Sigmoid colon (tissue), 7 donors: ENCODE results near the gene HOXC9. TPM values are rescaled to one million over a fixed set of nuclear protein-coding genes. Genes with fewer than 3 reads are reported as not detected.

ENCODE experiments used
- DNase-seq: peaks from one replicate; pipeline ENCODE4 v3.0.0-alpha.2; 2019
- H3K27ac ChIP-seq, 4 donors: fragments of 200-600 bp; sonication (generic); one replicate each; pipeline ENCODE4 v1.5.1; 2016 to 2019; ENCODE audit warnings: mild to moderate bottlenecking in 1 of 4
- H3K27me3 ChIP-seq, 3 donors: fragments of 200-600 bp; sonication (generic); one replicate each; pipeline ENCODE4 v1.5.1; 2019; ENCODE audit warnings: mild to moderate bottlenecking in 1 of 3
- H3K36me3 ChIP-seq, 4 donors: fragments of 200-600 bp; sonication (generic); one replicate each; pipeline ENCODE4 v1.5.1; 2016 to 2019
- H3K4me1 ChIP-seq, 4 donors: fragments of 200-600 bp; sonication (generic); one replicate each; pipeline ENCODE4 v1.5.1; 2017 to 2019
- H3K4me3 ChIP-seq, 4 donors: fragments of 200-600 bp; sonication (generic); one replicate each; pipeline ENCODE4 v1.5.1; 2017 to 2019; ENCODE audit warnings: mild to moderate bottlenecking in 2 of 4, moderate library complexity in 1 of 4
- H3K9me3 ChIP-seq, 4 donors: fragments of 200-600 bp in 3 of 4; sonication (generic) in 3 of 4; one replicate each; pipeline versions ENCODE4 v1.5.1 to v1.6.1; 2013 to 2019
- EP300 ChIP-seq, 4 donors: sonication (generic); formaldehyde crosslinking; IDR thresholded peaks; one replicate each; pipeline ENCODE4 v1.6.1; 2017; ENCODE audit warnings: antibody characterized with exemption in 4 of 4
- POLR2A ChIP-seq, 2 donors: fragments of 450-650 bp; IDR thresholded peaks; one replicate each; pipeline ENCODE4 v1.6.1; 2016; ENCODE audit warnings: antibody characterized with exemption in 2 of 2, mild to moderate bottlenecking in 2 of 2, moderate library complexity in 2 of 2
- POLR2AphosphoS5 ChIP-seq, 4 donors: sonication (generic); formaldehyde crosslinking; IDR thresholded peaks; one replicate each; pipeline ENCODE4 v1.6.1; 2017; ENCODE audit warnings: antibody characterized with exemption in 4 of 4
- WGBS, 2 donors: extraction: QIAGEN DNeasy Blood & Tissue Kit; methylation state at CpG; one replicate each; pipeline ENCODE4 v1.1.7; 2013; 5-methylcytosine and 5-hydroxymethylcytosine counted together
- intact Hi-C: fragments of 100-400 bp; cut with DNase I; formaldehyde crosslinking; loops from one replicate; pipeline ENCODE4 v1.15.1; 2023
- polyA plus RNA-seq, 3 donors: library from polyadenylated mRNA; stranded (reverse); fragments of 200-250 nt; gene quantifications; one replicate each; pipeline ENCODE4 v1.2.3, GENCODE V29; 2013
- total RNA-seq, 4 donors: library from RNA; depleted of rRNA; stranded (reverse); fragments of >200 nt; gene quantifications; one replicate each; pipeline ENCODE4 v1.1.0, GENCODE V29; 2016
- TF ChIP-seq, protein P1 (sequence below), 4 experiments: fragments of 450-650 bp in 3 of 4; fragments of 200-600 bp in 1 of 4; IDR thresholded peaks; one replicate each; pipeline ENCODE4 v1.5.1; 2016 to 2019; ENCODE audit warnings: antibody characterized with exemption in 4 of 4, mild to moderate bottlenecking in 3 of 4, moderate library complexity in 2 of 4
- donor health status: healthy with polysubstance abuse.
- donor health status: Bipolar disorder and iron deficiency.
- donor health status: healthy.

HOXC9 gene
- total and polyA plus RNA-seq, 7 donors: 0.04 TPM; not detected in 6

DNA sequence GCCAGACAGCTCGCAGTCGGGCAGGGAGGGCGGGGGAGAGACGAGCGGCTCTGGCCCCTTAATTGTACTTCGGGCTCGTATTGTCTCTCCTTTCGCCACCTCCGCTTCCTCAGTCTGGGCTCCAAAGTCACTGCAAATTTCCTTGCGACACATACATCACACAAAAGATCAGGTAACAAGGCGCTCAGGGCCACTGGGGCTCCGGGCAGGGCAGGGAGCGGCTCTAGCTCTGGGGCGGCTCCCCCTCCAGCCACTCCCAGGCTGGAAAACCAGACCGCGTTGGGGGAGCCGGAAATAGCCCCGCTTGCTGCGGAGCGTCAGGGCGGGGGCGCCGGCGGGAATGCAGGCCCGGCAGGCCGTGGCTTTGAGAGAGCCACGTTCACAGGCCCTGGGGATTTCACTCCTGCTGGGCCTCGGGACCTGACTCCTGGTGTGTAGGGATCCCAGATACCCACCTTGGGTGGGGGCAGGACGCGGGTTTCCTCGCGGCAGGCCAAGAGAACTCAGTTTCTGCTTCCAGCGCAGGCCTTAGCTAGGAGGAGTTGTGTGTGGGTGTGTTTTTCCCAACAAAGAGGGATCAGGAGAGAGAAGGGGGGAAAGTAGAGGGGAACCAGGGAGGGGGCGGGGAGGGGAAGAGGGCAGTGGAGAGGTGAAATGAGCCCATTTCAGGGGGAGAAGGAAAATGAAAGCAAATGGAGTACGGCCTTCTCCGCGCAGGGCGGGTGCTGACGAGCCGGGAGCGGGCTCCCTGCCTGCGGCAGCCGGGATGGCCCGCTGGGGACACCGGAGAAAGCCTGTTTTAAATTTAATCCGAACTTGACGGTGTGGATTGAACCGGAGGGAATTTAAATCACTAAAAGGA lies 4.4 kb upstream of the HOXC9 start:
- peaks cover 97 to 100% (median 100%) of the 10 kb centered on the region in 3 donors for H3K27me3 ChIP-seq
- H3K27ac ChIP-seq: no peak overlapping the region
- TF ChIP-seq, protein P1, sequence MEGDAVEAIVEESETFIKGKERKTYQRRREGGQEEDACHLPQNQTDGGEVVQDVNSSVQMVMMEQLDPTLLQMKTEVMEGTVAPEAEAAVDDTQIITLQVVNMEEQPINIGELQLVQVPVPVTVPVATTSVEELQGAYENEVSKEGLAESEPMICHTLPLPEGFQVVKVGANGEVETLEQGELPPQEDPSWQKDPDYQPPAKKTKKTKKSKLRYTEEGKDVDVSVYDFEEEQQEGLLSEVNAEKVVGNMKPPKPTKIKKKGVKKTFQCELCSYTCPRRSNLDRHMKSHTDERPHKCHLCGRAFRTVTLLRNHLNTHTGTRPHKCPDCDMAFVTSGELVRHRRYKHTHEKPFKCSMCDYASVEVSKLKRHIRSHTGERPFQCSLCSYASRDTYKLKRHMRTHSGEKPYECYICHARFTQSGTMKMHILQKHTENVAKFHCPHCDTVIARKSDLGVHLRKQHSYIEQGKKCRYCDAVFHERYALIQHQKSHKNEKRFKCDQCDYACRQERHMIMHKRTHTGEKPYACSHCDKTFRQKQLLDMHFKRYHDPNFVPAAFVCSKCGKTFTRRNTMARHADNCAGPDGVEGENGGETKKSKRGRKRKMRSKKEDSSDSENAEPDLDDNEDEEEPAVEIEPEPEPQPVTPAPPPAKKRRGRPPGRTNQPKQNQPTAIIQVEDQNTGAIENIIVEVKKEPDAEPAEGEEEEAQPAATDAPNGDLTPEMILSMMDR (IDR thresholded peaks at IDR 0.05): no peak
- TF ChIP-seq POLR2A (IDR thresholded peaks at IDR 0.05): no peak
- no peak for TF ChIP-seq EP300 (IDR thresholded peaks at IDR 0.05)
- peak in 1 of 4 donors; percentile 21 for TF ChIP-seq POLR2AphosphoS5 (IDR thresholded peaks at IDR 0.05)
- WGBS, 2 donors: 2 to 3% methylated on average over 48 of the region's 48 CpGs
- no peak for DNase-seq
- intact Hi-C loops: no loop called here
- peak overlapping the region; percentile 17 to 50 (median 42) for H3K4me3 ChIP-seq
- peaks cover 0 to 41% (median 35%) of the 10 kb centered on the region in 4 donors for H3K4me1 ChIP-seq
- no peaks in the 10 kb centered on the region for H3K36me3 ChIP-seq
- H3K9me3 ChIP-seq: no peaks in the 10 kb centered on the region

DNA sequence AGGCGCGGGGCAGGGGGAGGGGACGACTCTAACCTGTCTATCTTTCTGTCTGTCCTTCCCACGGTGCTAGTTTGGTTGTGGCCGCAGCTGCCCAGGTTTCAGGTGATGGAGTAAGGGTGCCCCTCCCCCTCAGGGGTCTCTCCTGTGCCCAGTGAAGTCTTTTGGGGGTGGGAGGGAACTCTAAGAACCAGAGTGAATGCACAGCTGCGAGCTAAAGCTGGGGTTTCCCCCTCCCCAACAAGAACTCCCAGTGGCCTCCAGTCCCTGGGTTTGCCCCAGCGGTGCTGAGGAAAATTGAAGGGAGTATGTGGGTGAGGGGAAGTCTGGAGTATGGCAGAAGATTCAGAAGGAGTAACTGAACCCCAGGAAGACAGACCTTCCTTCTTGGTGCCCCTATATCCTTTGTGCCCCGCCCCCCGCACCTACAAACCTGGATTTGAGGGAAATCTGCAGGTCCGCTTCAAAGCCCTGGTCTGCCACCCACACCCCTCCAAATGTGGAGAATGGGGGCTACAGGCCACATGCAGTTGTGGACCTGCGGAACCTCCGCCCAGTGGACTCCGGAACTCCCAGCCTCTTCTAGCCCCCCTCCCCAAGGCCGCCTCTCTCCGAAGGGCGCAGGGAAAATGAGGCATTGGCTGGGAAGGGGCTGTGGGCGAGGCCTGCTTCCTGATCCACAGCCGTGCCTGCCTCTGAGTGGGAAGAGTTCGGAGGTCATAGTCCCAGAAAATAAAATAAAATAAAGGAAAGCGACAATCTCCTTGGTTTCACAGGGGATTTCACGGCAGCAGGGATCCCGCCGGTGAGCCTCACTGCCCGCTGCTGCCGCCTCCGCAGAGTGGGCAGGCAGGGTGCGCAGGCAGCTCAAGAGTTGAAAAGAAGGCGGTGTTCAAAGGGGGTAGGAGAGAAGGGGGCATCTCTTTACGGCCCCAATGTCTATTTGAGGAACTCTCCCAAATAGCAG lies 3.4 kb upstream of the HOXC9 start:
- H3K4me3 ChIP-seq: peak overlapping the region in 3 of 4 donors; percentile 40 to 50 (median 44)
- no peak for DNase-seq
- WGBS, 2 donors: 38 to 49% methylated on average over 29 of the region's 29 CpGs
- no peaks in the 10 kb centered on the region for H3K36me3 ChIP-seq
- no peak for TF ChIP-seq EP300 (IDR thresholded peaks at IDR 0.05)
- TF ChIP-seq, protein P1 (IDR thresholded peaks at IDR 0.05): no peak
- TF ChIP-seq POLR2AphosphoS5 (IDR thresholded peaks at IDR 0.05): no peak
- no peak for TF ChIP-seq POLR2A (IDR thresholded peaks at IDR 0.05)
- intact Hi-C loops: no loop called here
- H3K27me3 ChIP-seq: peaks cover 97 to 100% (median 100%) of the 10 kb centered on the region in 3 donors
- no peak overlapping the region for H3K27ac ChIP-seq
- no peaks in the 10 kb centered on the region for H3K9me3 ChIP-seq
- H3K4me1 ChIP-seq: peaks cover 0 to 43% (median 37%) of the 10 kb centered on the region in 4 donors

- WGBS, 2 donors: 11 to 14% methylated on average over 35 of the region's 35 CpGs
- no peak for TF ChIP-seq POLR2AphosphoS5 (IDR thresholded peaks at IDR 0.05)
- TF ChIP-seq, protein P1 (IDR thresholded peaks at IDR 0.05): no peak
- no peak for TF ChIP-seq POLR2A (IDR thresholded peaks at IDR 0.05)
- no peak for TF ChIP-seq EP300 (IDR thresholded peaks at IDR 0.05)
- Histone ChIP-seq H3K27me3 (peaks cover 96 to 100% (median 100%) of the 10 kb centered on the region in 3 donors), H3K4me3 (no peak overlapping the region), H3K9me3 (no peaks in the 10 kb centered on the region), H3K27ac (no peak overlapping the region), H3K4me1 (peaks cover 0 to 43% (median 37%) of the 10 kb centered on the region in 4 donors), H3K36me3 (no peaks in the 10 kb centered on the region)
- intact Hi-C loops: no loop called here
- DNase-seq: no peak
Observed at GRCh38 chr12:53997204-53998109, 2.5 kb upstream of the HOXC9 start.
